Bone marrow (tissue), 2 donors: Measurements from ENCODE around the gene PRR33.
"Not testable (repeated sequence)": the region's sequence is repeated elsewhere in the genome, so short reads cannot be mapped to it uniquely, and the experiment has no call there.

Experiments
- DNase-seq, 2 donors: peaks; one replicate each; lab custom pipeline; 2025; lab: John Stamatoyannopoulos, UW

Gene PRR33

DNA sequence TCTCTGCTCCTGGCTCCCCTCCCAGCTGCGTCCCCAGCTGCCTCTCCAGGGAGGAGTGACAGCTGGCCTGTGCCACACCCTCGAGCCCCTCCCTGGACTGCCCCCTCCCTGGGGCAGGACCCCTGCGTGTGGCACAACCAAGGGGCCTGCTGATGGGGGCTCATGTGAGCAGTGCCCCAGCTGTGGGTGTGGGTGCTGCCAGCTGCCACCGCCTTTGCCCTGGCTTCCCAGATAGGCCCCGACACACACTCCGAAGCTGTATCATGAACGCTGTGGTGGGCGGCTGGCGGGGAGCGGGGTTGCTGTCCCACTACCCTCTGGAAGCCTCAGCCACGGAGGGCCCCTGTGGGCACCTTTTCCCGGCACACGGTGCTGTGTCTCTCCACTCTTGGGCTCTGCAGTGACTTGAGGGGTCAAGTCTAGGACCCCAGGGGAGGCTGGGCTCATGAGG, 15.8 kb downstream of the PRR33 start:
- not testable (repeated sequence) for DNase-seq

DNA sequence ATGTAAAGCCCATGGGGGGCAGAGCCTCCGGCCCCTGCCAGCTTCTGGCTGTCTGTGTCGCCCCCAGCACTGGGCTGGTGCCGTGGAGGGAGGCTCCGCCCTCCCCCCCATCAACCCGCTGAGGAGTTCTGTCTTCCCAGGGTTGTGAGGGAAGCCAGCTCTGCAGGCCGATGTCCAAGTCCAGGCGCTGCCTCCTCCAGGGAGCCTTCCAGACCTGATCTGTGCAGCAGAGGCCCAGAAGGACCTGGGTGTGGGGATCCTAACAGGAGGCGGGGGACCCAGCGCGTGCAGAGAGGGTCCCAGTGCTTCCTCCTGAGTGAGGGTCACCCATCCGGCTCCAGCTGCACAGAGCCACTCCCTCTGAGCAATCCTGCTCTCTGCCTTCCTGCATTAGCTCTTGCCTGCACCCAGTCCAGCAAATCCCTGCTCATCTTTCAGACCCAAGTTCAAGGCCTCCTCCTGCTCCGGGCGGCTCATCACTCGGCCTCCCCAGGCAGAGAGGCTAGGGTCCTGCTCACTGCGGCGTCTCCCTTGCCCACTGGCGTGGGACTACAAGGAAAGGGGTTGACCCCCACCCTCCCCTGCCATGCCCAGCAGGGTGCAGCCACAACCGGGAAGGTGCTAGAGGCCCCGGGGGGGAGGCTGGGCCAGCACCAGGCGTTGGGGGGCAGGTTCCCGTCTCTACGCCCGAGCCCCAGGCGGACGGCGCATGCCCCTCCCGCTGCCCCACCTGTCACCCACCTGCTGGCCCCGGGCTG, 16.4 kb downstream of the PRR33 start:
- no peak for DNase-seq

DNA sequence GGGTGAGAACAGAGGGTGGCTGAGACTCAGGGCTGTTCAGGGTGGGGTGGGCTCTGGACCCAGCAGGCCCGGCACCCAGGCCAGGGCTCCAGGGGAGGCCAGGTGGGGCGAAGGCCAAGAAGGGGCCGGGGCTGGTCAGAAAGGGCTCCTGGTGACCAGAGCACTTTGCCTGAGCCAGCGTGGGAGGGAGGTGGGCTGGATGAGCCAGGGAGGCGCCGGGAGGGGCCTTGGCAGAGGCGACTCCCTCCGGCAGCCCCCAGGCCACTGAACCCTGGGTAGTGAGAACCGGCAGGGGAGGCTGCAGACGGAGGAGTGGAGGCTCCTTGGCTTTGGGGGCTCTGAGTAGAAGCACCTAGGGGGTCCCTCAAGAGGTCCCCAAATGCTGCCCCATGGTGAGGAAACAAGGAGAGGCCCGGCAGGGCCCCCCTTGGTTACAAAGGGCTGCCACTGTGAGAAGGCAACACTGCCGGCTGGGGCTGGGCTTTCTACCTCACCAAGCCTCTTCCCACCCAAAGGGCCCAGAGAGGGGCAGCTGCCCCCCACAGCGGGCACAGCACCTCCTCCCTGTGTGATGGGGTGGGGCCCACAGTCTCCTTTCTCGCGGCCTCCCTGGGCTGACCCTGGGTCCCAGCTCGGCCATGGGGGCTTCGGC, 17.1 kb downstream of the PRR33 start:
- not testable (repeated sequence) for DNase-seq

DNA sequence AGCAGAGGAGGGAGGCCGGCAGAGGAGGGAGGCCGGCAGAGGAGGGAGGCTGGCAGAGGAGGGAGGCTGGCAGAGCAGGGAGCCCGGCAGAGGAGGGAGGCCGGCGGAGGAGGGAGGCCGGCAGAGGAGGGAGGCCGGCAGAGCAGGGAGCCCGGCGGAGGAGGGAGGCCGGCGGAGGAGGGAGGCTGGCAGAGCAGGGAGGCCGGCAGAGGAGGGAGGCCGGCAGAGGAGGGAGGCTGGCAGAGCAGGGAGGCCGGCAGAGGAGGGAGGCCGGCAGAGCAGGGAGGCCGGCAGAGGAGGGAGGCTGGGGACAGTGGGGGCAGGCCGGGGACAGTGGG, 17.9 kb downstream of the PRR33 start:
- DNase-seq: not testable (repeated sequence)

DNA sequence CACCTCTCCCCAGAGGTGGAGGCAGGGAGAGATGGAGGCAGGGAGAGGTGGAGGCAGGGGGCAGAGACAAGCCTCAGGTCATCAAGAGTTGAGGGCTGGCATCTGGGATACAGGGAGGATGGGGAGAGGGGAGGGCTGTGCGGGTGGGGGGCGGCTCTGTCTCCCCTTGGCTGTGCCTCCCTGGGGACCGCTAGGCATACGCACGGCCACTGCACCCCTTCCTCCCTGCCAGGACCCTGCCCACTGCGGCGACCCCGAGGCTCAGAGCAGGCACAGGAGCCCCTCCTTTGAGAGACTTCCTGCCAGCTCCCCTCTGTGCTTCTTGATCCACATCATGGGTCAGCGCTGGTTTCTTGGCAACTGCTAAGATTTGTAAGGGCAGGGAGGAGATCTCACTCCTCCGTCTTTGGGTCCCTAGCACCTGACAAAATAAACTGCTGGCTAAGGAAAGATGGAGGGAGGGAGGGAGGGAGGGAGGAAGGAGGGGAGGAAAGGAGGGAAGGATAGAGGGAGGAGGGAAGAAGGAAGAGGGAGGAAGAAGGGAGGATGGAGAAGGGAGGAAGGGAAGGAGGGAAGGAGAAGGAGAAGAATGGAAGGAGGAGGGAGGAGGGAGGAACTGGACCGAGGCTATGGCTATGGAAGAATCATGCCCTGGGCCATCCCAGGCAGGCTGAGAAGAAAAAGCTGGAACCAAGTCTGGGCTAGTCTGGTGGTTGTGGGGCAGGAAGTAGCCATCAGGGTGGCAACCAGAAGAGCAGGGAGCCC, 18.5 kb downstream of the PRR33 start:
- DNase-seq: no peak

DNA sequence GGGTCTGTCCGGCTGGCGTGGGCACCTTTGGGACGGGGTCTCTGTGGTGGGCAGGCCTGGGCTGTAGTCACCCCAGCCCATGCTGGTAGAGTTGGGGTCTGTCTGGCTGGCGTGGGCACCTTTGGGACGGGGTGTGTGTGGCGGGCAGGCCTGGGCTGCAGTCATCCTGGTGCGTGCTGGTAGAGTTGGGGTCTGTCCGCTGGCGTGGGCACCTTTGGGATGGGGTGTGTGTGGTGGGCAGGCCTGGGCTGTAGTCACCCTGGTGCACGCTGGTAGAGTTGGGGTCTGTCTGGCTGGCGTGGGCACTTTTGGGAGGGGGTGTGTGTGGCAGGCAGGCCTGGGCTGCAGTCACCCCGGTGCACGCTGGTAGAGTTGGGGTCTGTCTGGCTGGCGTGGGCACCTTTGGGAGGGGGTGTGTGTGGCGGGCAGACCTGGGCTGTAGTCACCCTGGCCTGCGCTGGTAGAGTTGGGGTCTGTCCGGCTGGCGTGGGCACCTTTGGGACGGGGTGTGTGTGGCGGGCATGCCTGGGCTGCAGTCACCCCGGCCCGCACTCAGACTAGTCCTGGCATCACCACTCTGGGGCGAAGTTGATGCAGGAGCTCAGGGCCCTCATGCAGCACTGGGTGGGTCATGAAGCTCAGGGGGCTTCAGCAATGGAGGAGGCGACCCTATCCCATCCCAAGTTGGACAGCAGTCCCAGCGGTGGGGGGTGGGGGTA, 19.3 kb downstream of the PRR33 start:
- DNase-seq: no peak

DNA sequence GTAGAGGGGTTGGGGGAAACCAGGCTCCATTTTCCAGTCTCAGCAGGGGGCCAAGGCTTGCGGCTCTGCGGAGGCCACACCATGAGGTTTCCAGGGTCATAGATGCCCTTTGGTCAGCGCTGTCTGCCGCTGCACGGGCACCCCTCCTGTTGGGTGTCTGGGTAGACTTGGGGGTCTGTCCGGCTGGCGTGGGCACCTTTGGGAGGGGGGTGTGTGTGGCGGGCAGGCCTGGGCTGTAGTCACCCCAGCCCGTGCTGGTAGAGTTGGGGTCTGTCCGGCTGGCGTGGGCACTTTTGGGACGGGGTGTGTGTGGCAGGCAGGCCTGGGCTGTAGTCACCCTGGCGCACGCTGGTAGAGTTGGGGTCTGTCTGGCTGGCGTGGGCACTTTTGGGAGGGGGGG, 20.2 kb downstream of the PRR33 start:
- no peak for DNase-seq

DNA sequence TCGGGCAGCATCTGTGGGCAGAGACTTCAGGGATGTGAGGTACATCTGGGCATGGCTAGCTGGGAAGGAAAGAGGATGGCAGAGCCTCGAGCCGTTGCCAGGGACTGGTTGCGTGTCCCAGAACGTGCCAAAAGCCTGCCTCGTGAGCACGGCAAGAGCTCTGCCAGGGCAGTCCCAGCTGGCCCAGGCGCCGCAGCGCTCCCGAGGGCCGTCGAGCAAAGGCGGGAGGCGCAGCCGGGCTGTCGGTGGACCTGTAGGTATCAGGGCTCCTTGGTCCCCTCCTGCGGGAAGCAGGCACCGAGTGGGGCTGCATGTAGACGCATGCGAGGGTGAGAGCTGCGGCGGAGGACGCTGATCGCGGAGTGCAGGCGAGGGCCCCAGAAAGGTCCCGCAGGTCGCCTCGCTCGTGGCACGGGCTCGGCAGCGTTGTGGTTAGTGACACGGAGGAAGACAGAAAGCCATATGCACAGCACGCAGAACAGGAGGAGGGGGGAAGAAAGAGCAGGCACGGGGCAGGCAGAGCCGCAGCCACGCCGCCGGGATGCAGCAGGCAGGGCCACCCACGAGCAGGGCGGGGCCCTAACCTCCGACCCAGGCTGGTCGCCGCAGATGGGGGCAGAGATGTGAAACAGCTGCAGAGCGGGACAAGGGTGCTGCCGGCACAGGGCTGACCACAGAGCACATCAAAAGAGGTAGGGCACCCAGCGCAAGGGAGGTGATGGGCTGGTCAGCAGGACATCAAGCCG, 20.8 kb downstream of the PRR33 start:
- DNase-seq: no peak

DNA sequence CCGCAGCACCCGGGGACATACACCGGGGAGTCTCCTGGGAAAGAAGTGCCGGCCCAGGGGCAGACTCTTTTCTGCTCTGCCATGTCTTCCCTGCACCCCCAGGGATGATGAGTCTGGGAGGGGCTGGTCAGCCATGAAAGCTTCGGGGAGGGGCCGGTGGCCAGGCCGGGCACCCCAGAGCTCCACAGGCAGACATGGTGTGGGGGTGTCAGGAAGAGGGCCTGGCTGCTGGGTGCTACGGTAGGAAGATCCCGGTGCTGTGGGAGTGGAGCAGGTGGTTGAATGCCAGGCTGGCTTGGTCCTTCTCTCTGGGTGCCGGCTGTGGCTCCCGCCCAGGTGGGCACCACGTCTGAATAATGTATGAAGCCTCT, 21.4 kb downstream of the PRR33 start:
- DNase-seq: no peak

DNA sequence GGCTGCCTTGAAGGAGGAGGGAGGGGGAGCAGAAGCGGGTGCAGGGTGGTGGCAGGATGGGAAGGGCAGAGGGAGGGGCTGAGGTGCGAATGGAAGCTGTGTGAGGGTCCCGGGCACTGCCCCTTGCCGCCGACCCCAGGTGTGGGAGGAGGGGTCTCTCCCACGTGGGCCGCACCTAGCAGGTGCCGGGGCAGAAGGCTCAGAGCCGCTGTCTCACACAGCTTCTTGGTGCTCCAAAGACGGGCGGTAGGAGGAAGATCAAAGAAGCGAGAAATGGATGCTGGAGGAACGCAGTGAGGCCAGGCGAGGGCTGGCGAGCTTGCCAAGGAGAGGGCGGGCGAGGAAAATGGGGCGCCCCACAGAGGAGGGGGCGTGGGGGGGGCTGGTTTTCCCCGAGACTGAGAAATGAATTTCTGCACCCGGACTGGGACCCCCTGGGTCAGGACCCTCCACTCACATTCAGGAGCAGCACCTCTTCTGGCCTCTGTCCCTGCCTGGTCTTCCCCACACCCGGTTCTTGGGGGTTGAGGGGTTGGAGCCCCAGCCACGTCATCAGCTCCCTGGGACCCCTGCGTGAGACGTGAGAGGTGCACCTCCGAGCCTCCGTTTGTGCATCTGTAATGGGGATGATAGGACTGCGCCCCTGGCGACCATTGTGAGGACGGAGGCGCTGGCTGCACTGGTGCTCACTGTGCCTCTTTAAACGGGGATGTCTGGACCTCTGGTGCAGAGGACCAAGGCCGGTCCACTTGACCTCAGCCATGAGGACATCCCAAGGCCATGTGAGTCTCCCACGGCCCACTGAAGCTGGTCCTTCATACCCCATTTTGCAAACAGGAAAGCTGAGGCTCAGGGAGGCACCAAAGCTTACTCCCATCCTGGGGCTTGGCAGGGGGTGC, 22.0 kb downstream of the PRR33 start:
- no peak for DNase-seq

DNA sequence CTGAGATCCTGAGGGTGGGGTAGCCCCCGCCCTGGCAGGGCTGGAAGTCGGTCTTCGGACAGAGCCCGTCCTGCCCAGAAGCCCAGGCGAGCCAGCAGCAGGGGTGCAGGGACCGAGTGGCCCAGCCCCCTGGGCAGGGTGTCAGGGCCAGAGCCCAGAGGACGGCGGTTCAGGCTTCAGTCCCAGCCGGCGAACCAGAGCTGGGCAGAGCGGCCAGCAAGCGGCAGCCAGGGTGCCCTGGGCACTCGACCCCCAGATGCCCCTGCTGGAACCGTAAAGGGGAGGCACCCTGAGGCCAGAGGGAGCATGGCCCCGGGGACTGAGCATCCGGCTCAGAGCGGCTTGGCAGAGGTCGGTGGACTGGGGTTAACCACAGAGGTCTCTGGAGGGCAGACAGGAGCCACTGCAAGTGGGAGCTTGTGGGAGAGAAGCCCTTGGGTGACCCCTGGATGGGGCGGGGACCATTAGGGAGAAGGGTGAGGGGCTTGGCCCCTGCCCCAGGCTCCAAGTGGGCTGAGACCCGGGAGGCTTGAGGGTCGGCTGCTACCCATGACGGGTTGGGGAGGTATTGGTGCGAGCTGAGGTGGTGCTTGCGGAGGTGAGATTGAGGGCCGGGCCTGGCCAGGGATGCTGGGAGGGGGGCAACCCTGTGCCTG, 22.9 kb downstream of the PRR33 start:
- no peak for DNase-seq

DNA sequence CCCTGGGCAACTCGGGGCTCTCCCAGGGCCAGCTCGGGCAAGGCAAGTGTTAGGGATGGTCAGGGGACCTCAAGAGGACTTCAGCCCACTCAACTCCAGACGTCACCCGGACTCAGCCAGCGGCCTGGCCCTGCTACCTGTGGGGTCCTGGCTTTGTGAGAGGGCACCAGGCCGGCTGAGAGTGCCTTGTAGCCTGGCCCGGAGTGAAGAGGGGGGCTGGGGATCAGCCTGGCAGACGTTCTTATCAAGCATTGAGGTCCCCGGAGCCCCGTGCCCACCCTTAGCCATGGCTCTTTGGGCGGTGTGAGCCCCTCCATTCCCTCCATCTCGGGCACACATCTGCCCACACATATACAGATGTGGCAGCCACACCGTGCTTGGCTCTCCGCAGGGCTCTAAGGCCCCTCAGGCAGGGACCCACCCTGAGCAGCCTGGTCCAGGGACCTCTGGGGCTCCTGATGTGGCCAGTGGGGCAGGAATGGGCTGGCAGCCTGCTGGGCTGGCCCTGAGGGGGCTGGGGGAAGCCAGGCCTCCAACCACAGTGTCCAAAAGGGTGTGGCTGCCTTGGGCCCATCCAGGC, 23.5 kb downstream of the PRR33 start:
- DNase-seq: no peak

DNA sequence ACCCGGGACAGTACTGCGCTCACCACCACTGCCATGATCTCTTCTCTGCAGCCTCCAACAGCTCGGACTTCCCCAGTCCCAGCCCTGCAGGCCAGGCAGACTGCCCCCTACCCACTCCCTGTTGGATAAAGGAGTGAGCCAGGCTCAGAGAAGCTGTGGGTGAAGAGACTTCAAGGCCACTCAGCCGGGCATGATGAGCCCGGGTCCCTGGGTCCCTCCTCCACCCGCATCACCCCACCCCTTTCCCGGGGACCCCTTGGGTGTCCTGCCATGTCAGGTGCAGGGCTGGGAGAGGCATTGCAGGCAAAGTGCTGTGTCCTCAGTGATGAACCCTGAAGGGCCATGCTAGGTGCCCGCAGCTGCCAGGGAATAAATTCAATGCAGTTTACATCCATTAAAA, 24.3 kb downstream of the PRR33 start:
- DNase-seq: no peak

DNA sequence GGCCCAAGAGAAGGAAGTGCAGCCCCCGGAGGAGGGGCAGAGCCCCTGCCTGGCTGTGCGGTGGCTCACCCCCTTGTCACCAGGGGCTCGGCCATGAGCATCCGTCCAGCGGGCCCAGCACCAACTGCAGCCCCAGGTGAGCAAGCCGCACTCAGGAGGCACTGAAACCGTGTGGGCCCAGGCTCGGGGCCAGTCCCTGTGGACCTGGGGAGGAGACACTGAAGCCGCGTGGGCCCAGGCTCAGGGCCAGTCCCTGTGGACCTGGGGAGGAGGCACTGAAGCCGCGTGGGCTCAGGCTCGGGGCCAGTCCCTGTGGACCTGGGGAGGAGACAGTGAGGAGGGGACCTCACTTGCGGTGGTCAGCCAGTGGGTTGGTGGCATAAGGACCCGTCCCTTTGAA, 24.9 kb downstream of the PRR33 start:
- no peak for DNase-seq

DNA sequence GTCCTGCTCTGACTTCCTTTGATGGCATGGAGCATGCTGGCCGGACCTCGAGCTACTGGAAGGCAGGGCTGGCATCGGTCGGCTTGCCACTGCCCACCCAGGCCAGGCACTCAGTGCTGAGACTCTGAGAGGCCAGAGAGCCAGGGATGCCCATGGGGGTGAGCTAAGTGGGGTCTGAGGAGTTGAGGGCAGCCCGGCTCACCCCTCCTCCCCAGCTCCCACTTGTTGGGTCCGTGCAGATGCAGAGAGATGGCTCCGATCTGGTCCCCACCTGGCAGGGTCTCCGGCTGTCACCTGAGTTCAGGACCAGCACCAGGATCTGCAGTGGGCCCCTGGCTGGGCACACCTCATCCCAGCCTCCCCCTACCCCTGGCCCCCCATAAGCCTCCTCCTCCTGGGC, 25.5 kb downstream of the PRR33 start:
- DNase-seq: no peak

DNA sequence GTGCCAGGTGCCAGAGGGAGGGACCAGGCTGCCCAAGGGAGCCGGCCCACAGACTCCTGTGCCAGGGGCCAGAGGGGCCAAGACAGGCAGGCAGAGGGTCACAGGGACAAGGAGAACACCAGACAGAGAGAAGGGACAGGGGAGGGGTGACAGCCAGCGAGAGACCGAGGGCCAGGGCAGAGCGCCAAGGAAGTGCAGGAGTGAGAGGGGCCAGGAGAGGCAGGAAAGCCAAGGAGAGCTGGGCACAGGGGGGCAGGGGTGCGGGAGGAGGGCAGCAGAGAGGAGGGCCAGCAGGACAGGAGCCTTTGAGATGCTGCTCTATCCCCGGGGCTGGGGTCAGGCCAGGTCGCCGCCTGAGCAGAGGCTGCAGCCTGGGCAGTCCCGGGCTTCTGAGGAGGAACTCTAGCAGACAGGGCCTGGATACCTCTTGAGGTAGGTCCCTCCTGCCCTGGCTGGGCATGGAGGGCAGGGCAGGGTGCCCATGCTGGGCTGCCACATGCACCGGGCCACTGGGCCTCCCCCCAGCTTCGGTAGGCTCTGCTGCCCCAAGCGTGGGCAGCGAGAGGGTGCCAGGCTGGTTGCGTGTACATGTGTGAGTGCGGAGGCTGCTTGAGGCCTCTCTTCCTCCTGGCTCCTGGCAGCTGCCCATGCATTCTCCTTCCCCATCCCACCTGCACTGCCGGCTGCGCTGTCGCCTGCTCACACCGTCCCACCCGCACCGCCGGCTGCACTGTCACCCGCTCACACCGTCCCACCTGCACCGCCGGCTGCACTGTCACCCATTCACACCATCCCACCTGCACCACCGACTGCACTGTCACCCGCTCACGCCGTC, 26.6 kb downstream of the PRR33 start:
- DNase-seq: no peak

DNA sequence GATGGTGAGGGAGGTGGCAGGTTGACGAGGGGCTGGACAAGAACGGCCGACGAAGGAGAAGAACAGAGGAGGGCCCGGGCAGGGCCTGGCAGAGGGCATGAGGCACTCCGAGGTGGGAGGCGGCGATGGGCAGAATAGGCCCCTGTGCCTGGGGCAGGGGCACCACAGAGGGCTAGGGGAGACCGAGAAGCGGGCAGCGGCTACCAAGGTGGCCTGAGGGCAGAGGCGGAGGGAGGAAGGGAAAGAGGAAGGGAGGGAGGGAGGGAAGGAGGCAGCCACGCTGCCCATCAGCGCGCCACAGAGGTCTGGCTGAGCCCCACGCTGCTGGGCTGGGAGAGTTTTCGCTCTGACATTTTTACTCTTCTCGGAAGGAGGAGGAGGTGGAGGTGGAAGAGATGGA, 27.5 kb downstream of the PRR33 start:
- no peak for DNase-seq

DNA sequence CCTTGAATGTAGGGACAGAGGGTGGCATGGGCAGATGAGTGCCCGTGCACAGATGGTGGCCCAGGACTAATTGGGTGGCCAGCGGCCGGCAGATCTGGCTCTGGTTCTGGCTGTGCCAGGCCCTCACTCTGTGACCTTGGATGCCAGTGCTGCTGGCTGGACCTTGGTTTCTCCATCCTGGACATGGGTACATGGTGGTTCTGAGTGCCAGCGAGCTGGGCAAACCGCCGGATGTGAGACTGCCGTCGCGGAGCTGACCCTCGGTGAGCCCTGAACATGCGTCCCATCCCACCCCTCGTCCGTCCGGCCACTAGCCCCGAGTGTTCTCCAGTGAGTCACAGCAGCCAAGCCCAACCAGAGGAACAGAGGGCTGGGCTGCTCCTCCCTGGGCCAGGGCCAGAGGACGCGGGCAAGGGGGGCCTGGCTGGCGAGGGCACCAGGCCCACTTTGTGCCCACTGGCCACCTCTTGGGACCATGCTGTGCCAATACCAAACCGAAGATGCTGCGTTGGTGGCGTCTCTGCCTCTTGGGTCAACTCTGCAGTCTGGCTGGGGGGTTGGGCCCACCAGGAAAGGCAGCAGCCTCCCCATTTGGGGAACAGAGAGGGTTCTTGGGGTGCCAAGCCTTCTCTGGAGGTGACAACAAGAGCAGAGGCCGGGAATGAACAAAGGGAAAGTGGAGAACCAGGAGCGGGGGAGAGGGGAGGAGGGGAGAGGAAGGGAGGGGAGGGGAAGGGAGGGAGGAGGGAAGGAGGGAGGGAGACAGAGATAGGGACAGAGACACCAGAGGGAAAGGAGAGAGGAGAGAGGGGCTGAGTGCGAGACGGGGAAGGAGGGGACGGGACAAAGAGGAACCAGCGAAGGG, 28.1 kb downstream of the PRR33 start:
- no peak for DNase-seq
